GM12865 (cell line): ENCODE measurements around the gene GLA.

Experiments used
- DNase-seq: peaks from one replicate; pipeline ENCODE4 v3.0.0; 2010; ENCODE audit warnings: low read depth
- H3K4me3 ChIP-seq: 2 replicates; pipeline ENCODE4 v1.5.1; 2011; ENCODE audit warnings: mild to moderate bottlenecking, low read depth, low read length, control low read depth
- CTCF ChIP-seq: IDR thresholded peaks from 2 replicates; pipeline ENCODE4 v1.5.1; 2011; ENCODE audit warnings: low read length, control low read depth, low read depth, inconsistent platforms; ENCODE audit not compliant: insufficient read depth; ENCODE audit errors: missing control alignments

GLA gene

GRCh38 chrX:101407748-101408531, at the start of gene GLA, which contains the start of gene HNRNPH2:
Gene GLA (minus strand): TSS chrX:101407925. CDS start chrX:101407903, 22 bp downstream.
Gene HNRNPH2 (plus strand): TSS chrX:101408222. CDS start chrX:101411989, 3,767 bp downstream.
- peak within 1 kb of the TSS; percentile 78 for H3K4me3 ChIP-seq
- peak; percentile 9 for TF ChIP-seq CTCF

GRCh38 chrX:101452056-101452455, 44.3 kb upstream of the GLA start:
- TF ChIP-seq CTCF = no peak
- no peak for DNase-seq
- no peak overlapping the region for H3K4me3 ChIP-seq

More at GRCh38 chrX:101407748-101408531, at the start of gene GLA, which contains the start of gene HNRNPH2:
- DNase-seq = peak; percentile 97

- no peak for DNase-seq
- TF ChIP-seq CTCF = no peak
- no peak overlapping the region for H3K4me3 ChIP-seq
These were observed 43.2 kb upstream of the GLA start for GRCh38 chrX:101450961-101451360.

GRCh38 chrX:101450085-101450484, 42.4 kb upstream of the GLA start:
- no peak for TF ChIP-seq CTCF
- no peak for DNase-seq
- no peak overlapping the region for H3K4me3 ChIP-seq

GRCh38 chrX:101449279-101449678, 41.6 kb upstream of the GLA start:
- TF ChIP-seq CTCF = no peak
- no peak overlapping the region for H3K4me3 ChIP-seq
- DNase-seq = no peak

GRCh38 chrX:101442085-101442484, 34.4 kb upstream of the GLA start:
- H3K4me3 ChIP-seq = no peak overlapping the region
- no peak for DNase-seq
- no peak for TF ChIP-seq CTCF
